Stomach smooth muscle (tissue), 2 donors: Measurements from ENCODE around the gene PLG.
A peak's percentile ranks its signal among the peaks of the same experiment; 100 is the strongest.
"Not testable (repeated sequence)": the region's sequence is repeated elsewhere in the genome, so short reads cannot be mapped to it uniquely, and the experiment has no call there.

ENCODE experiments used
- H3K27ac ChIP-seq: one replicate; pipeline ENCODE4 v1.7.0; 2013; ENCODE audit warnings: mild to moderate bottlenecking, low read length, inconsistent platforms
- H3K27me3 ChIP-seq, 2 donors: one replicate each; pipeline ENCODE4 v1.7.0; 2013; ENCODE audit warnings: low read length in 2 of 2; ENCODE audit not compliant: insufficient read depth in 2 of 2, control insufficient read depth in 1 of 2
- H3K36me3 ChIP-seq, 2 donors: one replicate each; pipeline ENCODE4 v1.7.0; 2013; ENCODE audit warnings: low read length in 2 of 2; ENCODE audit not compliant: control insufficient read depth in 2 of 2, insufficient read depth in 2 of 2
- H3K4me1 ChIP-seq: one replicate; pipeline ENCODE4 v1.7.0; 2013; ENCODE audit warnings: low read length; ENCODE audit not compliant: control insufficient read depth, insufficient read depth
- H3K4me3 ChIP-seq, 2 donors: one replicate each; pipeline ENCODE4 v1.7.0; 2013; ENCODE audit warnings: low read length in 2 of 2
- H3K9ac ChIP-seq, 2 donors: one replicate each; pipeline ENCODE4 v1.7.0; 2013; ENCODE audit warnings: low read length in 2 of 2, mild to moderate bottlenecking in 1 of 2
- H3K9me3 ChIP-seq, 2 donors: one replicate each; pipeline ENCODE4 v1.7.0; 2013; ENCODE audit warnings: low read length in 2 of 2; ENCODE audit not compliant: control insufficient read depth in 2 of 2
- donor health status: healthy.
- donor health status: Pancreatic carcinoma.

Gene PLG

GRCh38 chr6:160742090-160742489 is 40.0 kb downstream of the PLG start:
- Histone ChIP-seq H3K36me3 (no peaks in the 10 kb centered on the region), H3K9ac (no peak overlapping the region), H3K4me1 (no peaks in the 10 kb centered on the region), H3K27ac (no peak overlapping the region), H3K9me3 (peaks cover 0 to 3% of the 10 kb centered on the region in 2 donors), H3K4me3 (no peak overlapping the region), H3K27me3 (no peaks in the 10 kb centered on the region)

DNA sequence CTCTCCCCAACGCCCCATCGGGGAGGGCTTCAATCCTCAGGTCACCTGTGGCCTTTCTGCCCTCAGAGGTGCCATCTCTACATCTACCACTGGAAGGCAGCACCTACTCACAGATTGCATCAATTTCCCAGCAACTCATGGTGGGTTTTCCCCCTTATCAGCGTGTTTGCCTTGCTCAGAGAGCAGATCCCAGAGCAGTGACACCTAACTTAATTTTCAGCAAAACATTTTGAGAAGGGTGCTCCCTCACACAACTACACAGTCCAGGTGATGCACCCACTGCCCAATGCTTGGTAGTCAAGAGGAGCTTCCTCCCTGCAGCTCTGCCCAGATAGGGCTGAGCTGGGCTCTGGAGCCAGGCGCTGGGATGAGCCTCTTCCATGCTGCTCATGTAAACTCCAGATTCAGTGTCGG is 48.2 kb downstream of the PLG start:
- Histone ChIP-seq H3K27me3 (peaks cover 0 to 7% of the 10 kb centered on the region in 2 donors), H3K27ac (no peak overlapping the region), H3K9ac (no peak overlapping the region), H3K4me3 (no peak overlapping the region), H3K4me1 (no peaks in the 10 kb centered on the region), H3K9me3 (peaks cover 0 to 3% of the 10 kb centered on the region in 2 donors), H3K36me3 (no peaks in the 10 kb centered on the region)

DNA sequence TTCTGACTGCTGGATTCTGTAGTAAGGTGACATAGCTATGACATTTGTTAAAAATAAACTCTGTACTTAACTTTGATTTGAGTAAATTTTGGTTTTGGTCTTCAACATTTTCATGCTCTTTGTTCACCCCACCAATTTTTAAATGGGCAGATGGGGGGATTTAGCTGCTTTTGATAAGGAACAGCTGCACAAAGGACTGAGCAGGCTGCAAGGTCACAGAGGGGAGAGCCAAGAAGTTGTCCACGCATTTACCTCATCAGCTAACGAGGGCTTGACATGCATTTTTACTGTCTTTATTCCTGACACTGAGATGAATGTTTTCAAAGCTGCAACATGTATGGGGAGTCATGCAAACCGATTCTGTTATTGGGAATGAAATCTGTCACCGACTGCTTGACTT is 51.2 kb downstream of the PLG start:
- H3K4me3 ChIP-seq, H3K4me1 ChIP-seq, H3K27me3 ChIP-seq, H3K9ac ChIP-seq, H3K9me3 ChIP-seq, H3K27ac ChIP-seq, H3K36me3 ChIP-seq: not testable (repeated sequence)

DNA sequence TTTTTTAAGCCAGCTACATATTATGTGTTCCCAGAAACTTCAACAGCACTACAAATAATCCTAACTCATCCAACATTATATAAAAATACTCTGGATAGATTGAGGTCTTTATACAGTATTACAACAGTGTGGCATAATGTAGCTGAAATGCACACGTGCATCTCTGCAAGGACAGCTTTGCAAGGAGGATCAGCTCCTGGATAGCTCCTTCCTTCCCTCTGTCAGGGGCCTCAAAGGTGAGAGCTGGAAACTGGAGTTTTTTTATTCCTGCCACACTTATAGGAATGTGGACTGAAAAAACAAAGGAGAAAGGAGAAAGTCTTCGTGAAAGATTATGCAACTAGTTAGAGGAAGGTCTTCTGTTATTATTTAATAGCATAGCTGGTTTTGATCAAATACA is 53.1 kb downstream of the PLG start:
- peaks cover 0 to 7% of the 10 kb centered on the region in 2 donors for H3K27me3 ChIP-seq
- no peaks in the 10 kb centered on the region for H3K4me1 ChIP-seq
- H3K9me3 ChIP-seq: peaks cover 3 to 4% of the 10 kb centered on the region in 2 donors
- H3K36me3 ChIP-seq: no peaks in the 10 kb centered on the region
- no peak overlapping the region for H3K4me3 ChIP-seq
- H3K27ac ChIP-seq: no peak overlapping the region
- H3K9ac ChIP-seq: no peak overlapping the region

- no peaks in the 10 kb centered on the region for H3K36me3 ChIP-seq
- no peaks in the 10 kb centered on the region for H3K4me1 ChIP-seq
- peaks cover 3 to 6% of the 10 kb centered on the region in 2 donors for H3K9me3 ChIP-seq
- H3K27ac ChIP-seq: no peak overlapping the region
- H3K4me3 ChIP-seq: no peak overlapping the region
- no peak overlapping the region for H3K9ac ChIP-seq
- peaks cover 0 to 7% of the 10 kb centered on the region in 2 donors for H3K27me3 ChIP-seq
Measured at GRCh38 chr6:160756021-160756420, 54.0 kb downstream of the PLG start.

DNA sequence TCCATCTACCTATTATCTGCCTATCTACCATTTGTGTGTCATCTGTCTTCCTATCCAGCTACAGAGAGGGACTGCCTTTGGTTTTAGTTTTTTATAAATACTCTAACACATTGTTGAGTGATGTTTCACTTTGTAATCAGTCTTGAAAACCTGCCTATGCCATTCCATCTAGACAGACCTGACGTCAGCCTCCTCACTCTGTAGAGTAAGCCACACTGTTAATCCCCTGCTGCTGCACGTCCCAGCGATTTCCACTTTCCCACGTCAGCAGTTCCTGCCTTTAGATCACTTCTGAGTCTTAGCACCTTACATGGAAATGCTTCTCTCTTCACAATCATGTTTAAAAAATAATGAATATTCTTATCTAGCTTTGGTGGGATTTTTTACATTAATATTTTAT is 54.8 kb downstream of the PLG start:
- no peak overlapping the region for H3K4me3 ChIP-seq
- H3K9ac ChIP-seq: no peak overlapping the region
- no peaks in the 10 kb centered on the region for H3K36me3 ChIP-seq
- no peak overlapping the region for H3K27ac ChIP-seq
- H3K27me3 ChIP-seq: peaks cover 0 to 7% of the 10 kb centered on the region in 2 donors
- H3K9me3 ChIP-seq: peaks cover 3 to 8% of the 10 kb centered on the region in 2 donors
- H3K4me1 ChIP-seq: no peaks in the 10 kb centered on the region

DNA sequence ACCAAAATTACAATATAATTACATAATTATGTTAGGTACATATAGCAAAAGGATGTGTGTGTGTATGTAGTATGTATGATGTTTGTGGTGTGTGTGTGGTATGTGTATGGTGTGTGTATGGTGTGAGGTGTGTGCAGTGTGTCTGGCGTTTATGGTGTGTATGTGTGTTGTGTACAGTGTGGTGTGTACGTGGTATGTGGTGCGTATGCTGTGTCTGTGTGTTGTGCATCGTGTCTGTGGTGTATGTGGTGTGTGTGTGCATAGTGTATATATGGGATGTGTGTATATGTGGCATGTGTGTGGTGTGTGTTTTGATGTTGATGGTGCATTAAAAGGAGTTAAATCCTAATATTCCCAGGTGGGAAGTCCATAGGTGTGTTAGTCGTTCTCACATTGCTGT is 62.8 kb downstream of the PLG start:
- H3K9ac ChIP-seq: no peak overlapping the region
- H3K27me3 ChIP-seq: no peaks in the 10 kb centered on the region
- no peak overlapping the region for H3K27ac ChIP-seq
- H3K4me1 ChIP-seq: peaks cover 8% of the 10 kb centered on the region
- H3K9me3 ChIP-seq: peaks cover 0 to 4% of the 10 kb centered on the region in 2 donors
- H3K36me3 ChIP-seq: no peaks in the 10 kb centered on the region
- H3K4me3 ChIP-seq: no peak overlapping the region

DNA sequence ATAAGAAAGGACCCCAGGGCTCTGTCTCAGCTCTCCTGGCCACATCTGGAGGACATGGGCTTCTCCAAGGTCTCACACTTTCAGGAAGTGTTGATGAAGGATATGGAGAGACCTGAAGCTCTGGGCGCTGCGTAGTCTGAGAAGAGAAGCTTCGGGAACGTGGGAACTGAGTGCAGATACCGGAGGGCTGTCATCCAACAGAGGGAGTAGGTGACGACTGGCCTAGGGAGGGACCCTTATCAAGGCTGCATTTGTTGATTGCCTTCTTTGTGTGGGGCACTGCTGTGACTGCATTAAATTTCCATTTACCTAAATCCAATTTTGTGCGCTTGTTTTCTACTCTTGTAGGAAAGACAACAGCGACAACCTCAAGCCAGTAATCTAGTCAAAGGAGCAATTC is 63.4 kb downstream of the PLG start:
- peaks cover 0 to 2% of the 10 kb centered on the region in 2 donors for H3K9me3 ChIP-seq
- no peak overlapping the region for H3K9ac ChIP-seq
- no peak overlapping the region for H3K27ac ChIP-seq

DNA sequence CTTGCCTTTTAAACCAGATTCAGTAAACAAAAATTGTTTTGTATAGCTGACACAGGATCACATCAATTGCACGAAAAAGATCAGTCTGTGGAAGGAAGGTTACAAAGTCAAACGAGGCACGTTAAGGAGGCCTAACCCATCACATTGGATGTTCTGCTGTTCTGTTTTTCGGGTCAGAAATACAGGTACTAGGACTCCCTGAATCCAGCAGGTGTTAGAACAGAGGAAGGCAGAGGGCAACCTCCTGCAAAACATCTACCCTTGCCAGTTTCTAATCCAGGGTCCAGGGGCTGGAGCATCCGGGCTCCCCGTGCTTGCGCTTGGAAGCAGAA is 64.6 kb downstream of the PLG start:
- Histone ChIP-seq H3K4me1 (peaks cover 8% of the 10 kb centered on the region), H3K9ac (no peak overlapping the region), H3K27me3 (peaks cover 0 to 3% of the 10 kb centered on the region in 2 donors), H3K27ac (no peak overlapping the region), H3K36me3 (no peaks in the 10 kb centered on the region), H3K9me3 (no peaks in the 10 kb centered on the region), H3K4me3 (peak overlapping the region; percentile 58 to 74)

More for the DNA sequence above, 63.4 kb downstream of the PLG start:
- Histone ChIP-seq H3K36me3 (no peaks in the 10 kb centered on the region), H3K27me3 (no peaks in the 10 kb centered on the region), H3K4me1 (peaks cover 8% of the 10 kb centered on the region), H3K4me3 (no peak overlapping the region)

GRCh38 chr6:160766989-160767646 is 65.1 kb downstream of the PLG start:
- Histone ChIP-seq H3K4me3 (peak overlapping the region; percentile 58 to 74), H3K27ac (no peak overlapping the region), H3K36me3 (no peaks in the 10 kb centered on the region), H3K27me3 (peaks cover 0 to 6% of the 10 kb centered on the region in 2 donors), H3K4me1 (peaks cover 8% of the 10 kb centered on the region), H3K9ac (no peak overlapping the region), H3K9me3 (no peaks in the 10 kb centered on the region)

DNA sequence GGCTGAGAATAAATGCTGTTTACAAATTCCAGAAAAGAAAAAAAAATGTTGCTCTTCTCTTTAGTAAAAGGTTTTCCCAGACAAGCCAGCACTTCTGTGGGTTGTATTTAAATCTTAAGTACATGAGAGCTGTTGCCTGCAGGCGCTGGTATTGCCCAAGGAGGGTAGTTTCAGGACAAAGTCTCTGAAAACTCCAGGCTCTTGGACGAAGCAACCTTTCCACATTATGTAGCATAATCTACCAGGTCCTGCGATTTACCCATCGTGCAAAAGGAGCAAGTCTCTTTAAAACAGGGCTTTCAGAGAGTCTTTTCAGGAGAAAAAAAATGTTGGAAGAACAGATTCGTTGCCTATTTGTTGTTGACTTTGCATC is 65.6 kb downstream of the PLG start:
- H3K27ac ChIP-seq: no peak overlapping the region
- peak overlapping the region in 1 of 2 donors; percentile 74 for H3K4me3 ChIP-seq
- no peak overlapping the region for H3K9ac ChIP-seq
- peaks cover 8% of the 10 kb centered on the region for H3K4me1 ChIP-seq
- peaks cover 0 to 6% of the 10 kb centered on the region in 2 donors for H3K27me3 ChIP-seq
- no peaks in the 10 kb centered on the region for H3K36me3 ChIP-seq
- no peaks in the 10 kb centered on the region for H3K9me3 ChIP-seq
